NCI-H1092 (cell line): ENCODE data around the gene ALS2CL.
A peak's percentile ranks its signal among the peaks of the same experiment; 100 is the strongest.
"Not testable (repeated sequence)": the region's sequence is repeated elsewhere in the genome, so short reads cannot be mapped to it uniquely, and the experiment has no call there.

Experiments
- DNase-seq: peaks from one replicate; lab custom pipeline; 2025; lab: John Stamatoyannopoulos, UW

The ALS2CL gene

GRCh38 chr3:46704346-46704745, 10.9 kb upstream of the ALS2CL start:
- not testable (repeated sequence) for DNase-seq

GRCh38 chr3:46703013-46703520, 9.6 kb upstream of the ALS2CL start:
- no peak for DNase-seq

- no peak for DNase-seq
Observed at GRCh38 chr3:46702246-46703012, 8.9 kb upstream of the ALS2CL start.

- no peak for DNase-seq
Observed at GRCh38 chr3:46701181-46701939, 7.9 kb upstream of the ALS2CL start, which contains the start of gene TMIE. Gene TMIE (plus strand): TSS chr3:46701392. CDS start chr3:46701488, 96 bp downstream.

- peak; percentile 34 for DNase-seq
Observed at GRCh38 chr3:46700772-46701171, 7.3 kb upstream of the ALS2CL start.

- no peak for DNase-seq
Observed at GRCh38 chr3:46699676-46700523, 6.4 kb upstream of the ALS2CL start.

- DNase-seq = no peak
Observed at GRCh38 chr3:46695962-46696894, 2.7 kb upstream of the ALS2CL start.

- no peak for DNase-seq
Observed at GRCh38 chr3:46695177-46695961, 1.9 kb upstream of the ALS2CL start.

- DNase-seq = no peak
Observed at GRCh38 chr3:46694520-46694919, 1.0 kb upstream of the ALS2CL start.

- no peak for DNase-seq
Observed at GRCh38 chr3:46693892-46694226, 380 bp upstream of the ALS2CL start.

GRCh38 chr3:46692566-46692990, 901 bp downstream of the ALS2CL start:
- DNase-seq = no peak

- no peak for DNase-seq
Observed at GRCh38 chr3:46690798-46691197, 2.7 kb downstream of the ALS2CL start.

GRCh38 chr3:46685446-46685845, 8.0 kb downstream of the ALS2CL start:
- DNase-seq = no peak

GRCh38 chr3:46684891-46685290, 8.6 kb downstream of the ALS2CL start:
- DNase-seq = no peak

- DNase-seq = no peak
Observed at GRCh38 chr3:46682974-46683373, 10.5 kb downstream of the ALS2CL start.

- no peak for DNase-seq
Observed at GRCh38 chr3:46681856-46682540, 11.5 kb downstream of the ALS2CL start.

- no peak for DNase-seq
Observed at GRCh38 chr3:46681387-46681786, 12.1 kb downstream of the ALS2CL start.

GRCh38 chr3:46680298-46680826, 13.1 kb downstream of the ALS2CL start:
- DNase-seq = no peak

- no peak for DNase-seq
Observed at GRCh38 chr3:46679681-46680080, 13.8 kb downstream of the ALS2CL start.
